ENCODE measurements around the gene GBX2. TPM values are rescaled to one million over a fixed set of nuclear protein-coding genes. Genes with fewer than 3 reads are reported as not detected.

Gene GBX2
- total RNA-seq, 1 experiment from 2014 or later = 25.6 TPM

DNA sequence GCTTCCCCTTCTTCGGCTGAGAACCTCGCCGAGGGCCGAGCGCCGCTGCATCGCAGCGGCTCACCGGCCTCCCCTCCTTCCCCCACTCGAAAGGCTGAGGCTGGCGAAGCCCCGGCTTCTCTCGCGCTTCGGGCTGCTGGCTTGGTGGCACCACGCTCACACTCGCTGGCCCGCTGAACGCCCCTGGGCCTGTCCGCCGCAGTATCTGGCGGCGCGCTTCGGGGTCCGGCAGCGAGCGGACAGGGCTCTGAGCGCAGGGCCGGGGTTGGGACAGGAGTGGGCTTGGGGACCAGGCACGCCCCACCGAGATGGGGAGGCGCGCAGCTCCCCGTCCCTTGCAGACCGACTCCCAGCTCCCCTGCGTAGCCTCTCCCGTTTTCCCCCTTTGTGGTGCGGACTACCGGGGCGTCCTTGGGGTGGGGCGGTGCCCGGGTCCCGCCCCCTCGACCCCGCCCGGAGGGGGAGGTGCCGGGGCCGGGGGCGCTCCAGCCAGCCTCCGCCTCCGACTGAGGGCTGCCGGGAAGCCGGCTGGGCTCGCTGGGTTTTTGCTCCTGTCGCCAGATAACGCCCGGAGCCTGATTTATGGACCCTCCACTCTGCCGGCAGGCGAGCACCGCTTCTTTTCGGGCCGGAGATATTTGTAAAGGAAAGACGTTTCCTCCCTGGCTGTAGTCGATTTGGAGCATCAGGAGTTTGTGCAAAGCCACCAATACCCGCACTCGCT lies 3.8 kb downstream of the GBX2 start (continued):
- TF ChIP-seq FOXP4 (CRISPR knock-in tag; IDR thresholded peaks at IDR 0.05) (peak; percentile 85; the same call in 1 of the 2 replicates), ZNF317 (CRISPR knock-in tag; IDR thresholded peaks at IDR 0.05; ENCODE audit: borderline replicate concordance, low read depth) (no peak), ZBTB43 (CRISPR knock-in tag; IDR thresholded peaks at IDR 0.05) (peak; percentile 63; the same call in 1 of the 2 replicates), ZNF281 (CRISPR knock-in tag; IDR thresholded peaks at IDR 0.05) (0 out of 2 replicates have a peak, but pooled peaks have one; percentile 29), E2F5 (CRISPR knock-in tag; IDR thresholded peaks at IDR 0.05) (peak; percentile 66; the same call in 1 of the 2 replicates), HMGXB4 (CRISPR knock-in tag; IDR thresholded peaks at IDR 0.05) (no peak; the same call in 1 of the 2 replicates), MYBL2 (CRISPR knock-in tag; IDR thresholded peaks at IDR 0.05) (0 out of 2 replicates have a peak, but pooled peaks have one; percentile 54), ATF1 (CRISPR knock-in tag; IDR thresholded peaks at IDR 0.05) (no peak), SMAD3 (CRISPR knock-in tag; IDR thresholded peaks at IDR 0.05; ENCODE audit: borderline replicate concordance) (no peak), TCF7 (CRISPR knock-in tag; IDR thresholded peaks at IDR 0.05; ENCODE audit: low read depth) (no peak), IRF2 (CRISPR knock-in tag; IDR thresholded peaks at IDR 0.05; ENCODE audit: borderline replicate concordance, low read depth) (no peak), ETV6 (CRISPR knock-in tag; IDR thresholded peaks at IDR 0.05) (0 out of 2 replicates have a peak, but pooled peaks have one; percentile 5), ZNF263 (CRISPR knock-in tag; IDR thresholded peaks at IDR 0.05; ENCODE audit: low read depth) (0 out of 2 replicates have a peak, but pooled peaks have one; percentile 41), FOXP1 (CRISPR knock-in tag; IDR thresholded peaks at IDR 0.05; ENCODE audit: borderline replicate concordance) (peak; percentile 57; the same call in 1 of the 2 replicates), NR3C1 (CRISPR knock-in tag; conservative IDR thresholded peaks at IDR 0.05; ENCODE audit: low read depth) (no peak), RELA (CRISPR knock-in tag; IDR thresholded peaks at IDR 0.05; ENCODE audit: borderline replicate concordance) (peak; percentile 11; the same call in 1 of the 2 replicates)
- TF ChIP-seq, protein P1, sequence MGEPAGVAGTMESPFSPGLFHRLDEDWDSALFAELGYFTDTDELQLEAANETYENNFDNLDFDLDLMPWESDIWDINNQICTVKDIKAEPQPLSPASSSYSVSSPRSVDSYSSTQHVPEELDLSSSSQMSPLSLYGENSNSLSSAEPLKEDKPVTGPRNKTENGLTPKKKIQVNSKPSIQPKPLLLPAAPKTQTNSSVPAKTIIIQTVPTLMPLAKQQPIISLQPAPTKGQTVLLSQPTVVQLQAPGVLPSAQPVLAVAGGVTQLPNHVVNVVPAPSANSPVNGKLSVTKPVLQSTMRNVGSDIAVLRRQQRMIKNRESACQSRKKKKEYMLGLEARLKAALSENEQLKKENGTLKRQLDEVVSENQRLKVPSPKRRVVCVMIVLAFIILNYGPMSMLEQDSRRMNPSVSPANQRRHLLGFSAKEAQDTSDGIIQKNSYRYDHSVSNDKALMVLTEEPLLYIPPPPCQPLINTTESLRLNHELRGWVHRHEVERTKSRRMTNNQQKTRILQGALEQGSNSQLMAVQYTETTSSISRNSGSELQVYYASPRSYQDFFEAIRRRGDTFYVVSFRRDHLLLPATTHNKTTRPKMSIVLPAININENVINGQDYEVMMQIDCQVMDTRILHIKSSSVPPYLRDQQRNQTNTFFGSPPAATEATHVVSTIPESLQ (CRISPR knock-in tag; IDR thresholded peaks at IDR 0.05) = no peak

All from WTC11 (cell line).